Aorta (tissue), 5 donors: ENCODE results near the gene SPAG9. TPM values are rescaled to one million over a fixed set of nuclear protein-coding genes. Genes with fewer than 3 reads are reported as not detected.

Source experiments
- ATAC-seq: fragments of 200-7000 bp; cut with Tn5 transposase; one replicate; pipeline ENCODE4 v1.9.1; 2022; ENCODE audit warnings: moderate library complexity; ENCODE audit not compliant: low FRiP score
- DNase-seq, 2 donors: peaks; one replicate each; pipeline ENCODE4 v3.0.0-alpha.2; 2020
- H3K27ac ChIP-seq, 2 donors: one replicate each; pipeline ENCODE4 v1.5.1; 2013; ENCODE audit warnings: low read length in 2 of 2, mild to moderate bottlenecking in 2 of 2, moderate library complexity in 2 of 2, control low read depth in 1 of 2, inconsistent platforms in 1 of 2, low read depth in 1 of 2
- H3K27me3 ChIP-seq, 2 donors: one replicate each; pipeline ENCODE4 v1.6.1; 2013; ENCODE audit warnings: control low read depth in 1 of 2, low read length in 1 of 2, mild to moderate bottlenecking in 1 of 2, moderate library complexity in 1 of 2; ENCODE audit not compliant: insufficient read depth in 2 of 2, control insufficient read depth in 1 of 2
- H3K36me3 ChIP-seq, 2 donors: one replicate each; pipeline ENCODE4 v1.6.1; 2013; ENCODE audit warnings: control low read depth in 1 of 2, low read length in 1 of 2, mild to moderate bottlenecking in 1 of 2; ENCODE audit not compliant: insufficient read depth in 2 of 2, control insufficient read depth in 1 of 2
- H3K4me1 ChIP-seq, 2 donors: one replicate each; pipeline ENCODE4 v1.6.1; 2013; ENCODE audit warnings: low read length in 2 of 2, control low read depth in 1 of 2, mild to moderate bottlenecking in 1 of 2, moderate library complexity in 1 of 2; ENCODE audit not compliant: insufficient read depth in 2 of 2, control insufficient read depth in 1 of 2
- H3K4me3 ChIP-seq, 2 donors: one replicate each; pipeline ENCODE4 v1.5.1; 2013; ENCODE audit warnings: low read length in 2 of 2, control low read depth in 1 of 2, mild to moderate bottlenecking in 1 of 2
- H3K9me3 ChIP-seq: one replicate; pipeline ENCODE4 v1.6.1; 2013; ENCODE audit warnings: mild to moderate bottlenecking, low read length; ENCODE audit not compliant: control insufficient read depth
- WGBS, 2 donors: extraction: QIAGEN DNeasy Blood & Tissue Kit; methylation state at CpG; one replicate each; pipeline ENCODE4 v1.1.7; 2013; 5-methylcytosine and 5-hydroxymethylcytosine counted together
- intact Hi-C, 2 donors: fragments of 100-400 bp; cut with DNase I; formaldehyde crosslinking; loops; one replicate each; pipeline versions ENCODE4 v1.14.2 to v1.15.0; 2022
- polyA plus RNA-seq, 2 donors: library from polyadenylated mRNA; stranded (reverse); fragments of 200-250 nt; gene quantifications; one replicate each; pipeline ENCODE4 v1.2.3, GENCODE V29; 2013
- total RNA-seq, 2 donors: library from RNA; stranded (reverse); fragmentation: NEBNext Ultra II Directional; extraction: Animal tissue kit (Norgen Biotek cat#: 25700); gene quantifications; one replicate each; pipeline ENCODE4 v1.2.1, GENCODE V29; 2021
- donor health status: healthy with polysubstance abuse.
- donor health status: Bipolar disorder and iron deficiency.
- donor health status: DM: no; HTN: no; CAD: no.
- donor health status: DM: no; HTN: no; CAD: no.
- donor health status: DM: yes; HTN: yes; CAD: no.

The SPAG9 gene
- total and polyA plus RNA-seq, 4 donors = 20.7 to 151 (median 85.6) TPM

GRCh38 chr17:51159604-51160003 lies 38.9 kb upstream of the SPAG9 start:
- intact Hi-C loops = no loop called here
- Histone ChIP-seq H3K27me3 (no peaks in the 10 kb centered on the region), H3K36me3 (peaks cover 0 to 2% of the 10 kb centered on the region in 2 donors), H3K27ac (no peak overlapping the region), H3K4me3 (no peak overlapping the region), H3K9me3 (no peaks in the 10 kb centered on the region), H3K4me1 (no peaks in the 10 kb centered on the region)
- no peak for DNase-seq
- 92 to 94% methylated on average over 3 of the region's 3 CpGs for WGBS, 2 donors
- no peak for ATAC-seq

GRCh38 chr17:51155416-51155815 lies 34.7 kb upstream of the SPAG9 start:
- intact Hi-C loops = no loop called here
- no peaks in the 10 kb centered on the region for H3K4me1 ChIP-seq
- DNase-seq = no peak
- H3K27ac ChIP-seq = no peak overlapping the region
- H3K36me3 ChIP-seq = no peaks in the 10 kb centered on the region
- H3K4me3 ChIP-seq = no peak overlapping the region
- ATAC-seq = no peak
- 94 to 96% methylated on average over 8 of the region's 8 CpGs for WGBS, 2 donors
- H3K9me3 ChIP-seq = no peaks in the 10 kb centered on the region
- no peaks in the 10 kb centered on the region for H3K27me3 ChIP-seq

- no peak for ATAC-seq
- no peak overlapping the region for H3K27ac ChIP-seq
- no peaks in the 10 kb centered on the region for H3K9me3 ChIP-seq
- no peaks in the 10 kb centered on the region for H3K27me3 ChIP-seq
- 12 to 19% methylated on average over 6 of the region's 6 CpGs for WGBS, 2 donors
- intact Hi-C loops = no loop called here
- H3K4me1 ChIP-seq = no peaks in the 10 kb centered on the region
- H3K4me3 ChIP-seq = peak overlapping the region; percentile 3 to 37
- H3K36me3 ChIP-seq = no peaks in the 10 kb centered on the region
- DNase-seq = no peak
These were observed 33.5 kb upstream of the SPAG9 start for GRCh38 chr17:51154176-51154575.

GRCh38 chr17:51153210-51154072 lies 32.8 kb upstream of the SPAG9 start, which contains the start of gene NME1:
Gene NME1, plus strand, starts transcription at chr17:51153559. Its CDS starts 2,096 bp downstream, at chr17:51155655.
- Histone ChIP-seq H3K27ac (peak within 1 kb of the TSS in 1 of 2 donors; percentile 77), H3K9me3 (no peaks in the 10 kb centered on the region), H3K36me3 (no peaks in the 10 kb centered on the region), H3K4me1 (no peaks in the 10 kb centered on the region), H3K4me3 (peak within 1 kb of the TSS; percentile 37 to 55), H3K27me3 (no peaks in the 10 kb centered on the region)
- peak; percentile 96 to 97 for DNase-seq
- peak; percentile 98 for ATAC-seq
- intact Hi-C loops = loop anchor here (1.0 to 2.0 kb wide), 4 partner anchors 32 to 301 kb away; partner anchors contain the start of gene SPAG9 (in 1 of the 2)
- WGBS, 2 donors = 0% methylated on average over 60 of the region's 60 CpGs

GRCh38 chr17:51152766-51153209 lies 32.1 kb upstream of the SPAG9 start:
- peak; percentile 39 for ATAC-seq
- peak overlapping the region in 1 of 2 donors; percentile 77 for H3K27ac ChIP-seq
- intact Hi-C loops = loop anchor here (1.0 to 2.0 kb wide), 4 partner anchors 31 to 300 kb away; partner anchors contain the start of gene SPAG9 (in 1 of the 2)

GRCh38 chr17:51150932-51151331 lies 30.3 kb upstream of the SPAG9 start:
- Histone ChIP-seq H3K36me3 (no peaks in the 10 kb centered on the region), H3K9me3 (no peaks in the 10 kb centered on the region), H3K4me3 (no peak overlapping the region), H3K27me3 (no peaks in the 10 kb centered on the region), H3K27ac (no peak overlapping the region), H3K4me1 (no peaks in the 10 kb centered on the region)
- no peak for DNase-seq
- no peak for ATAC-seq
- intact Hi-C loops = no loop called here
- 86 to 88% methylated on average over 5 of the region's 5 CpGs for WGBS, 2 donors

More at GRCh38 chr17:51152766-51153209, 32.1 kb upstream of the SPAG9 start:
- peak overlapping the region in 1 of 2 donors; percentile 55 for H3K4me3 ChIP-seq
- no peaks in the 10 kb centered on the region for H3K27me3 ChIP-seq
- WGBS, 2 donors = 1 to 2% methylated on average over 8 of the region's 8 CpGs
- no peaks in the 10 kb centered on the region for H3K36me3 ChIP-seq
- no peak for DNase-seq
- no peaks in the 10 kb centered on the region for H3K4me1 ChIP-seq
- H3K9me3 ChIP-seq = no peaks in the 10 kb centered on the region

- intact Hi-C loops = no loop called here
- ATAC-seq (no peak), DNase-seq (no peak)
- no peak overlapping the region for H3K4me3 ChIP-seq
- H3K36me3 ChIP-seq = no peaks in the 10 kb centered on the region
- H3K27me3 ChIP-seq = no peaks in the 10 kb centered on the region
- H3K4me1 ChIP-seq = no peaks in the 10 kb centered on the region
- H3K27ac ChIP-seq = no peak overlapping the region
- WGBS, 2 donors = 88 to 92% methylated on average over 2 of the region's 2 CpGs
- H3K9me3 ChIP-seq = no peaks in the 10 kb centered on the region
These were observed 28.5 kb upstream of the SPAG9 start for GRCh38 chr17:51149163-51149562.

- no peak overlapping the region for H3K4me3 ChIP-seq
- no peaks in the 10 kb centered on the region for H3K4me1 ChIP-seq
- ATAC-seq = no peak
- H3K27me3 ChIP-seq = no peaks in the 10 kb centered on the region
- H3K9me3 ChIP-seq = no peaks in the 10 kb centered on the region
- WGBS, 2 donors = 60 to 62% methylated on average over 4 of the region's 4 CpGs
- H3K27ac ChIP-seq = no peak overlapping the region
- H3K36me3 ChIP-seq = no peaks in the 10 kb centered on the region
- intact Hi-C loops = no loop called here
- DNase-seq = no peak
These were observed 27.0 kb upstream of the SPAG9 start for GRCh38 chr17:51147650-51148049.
